ENCODE measurements around the gene SBK2.

DNA sequence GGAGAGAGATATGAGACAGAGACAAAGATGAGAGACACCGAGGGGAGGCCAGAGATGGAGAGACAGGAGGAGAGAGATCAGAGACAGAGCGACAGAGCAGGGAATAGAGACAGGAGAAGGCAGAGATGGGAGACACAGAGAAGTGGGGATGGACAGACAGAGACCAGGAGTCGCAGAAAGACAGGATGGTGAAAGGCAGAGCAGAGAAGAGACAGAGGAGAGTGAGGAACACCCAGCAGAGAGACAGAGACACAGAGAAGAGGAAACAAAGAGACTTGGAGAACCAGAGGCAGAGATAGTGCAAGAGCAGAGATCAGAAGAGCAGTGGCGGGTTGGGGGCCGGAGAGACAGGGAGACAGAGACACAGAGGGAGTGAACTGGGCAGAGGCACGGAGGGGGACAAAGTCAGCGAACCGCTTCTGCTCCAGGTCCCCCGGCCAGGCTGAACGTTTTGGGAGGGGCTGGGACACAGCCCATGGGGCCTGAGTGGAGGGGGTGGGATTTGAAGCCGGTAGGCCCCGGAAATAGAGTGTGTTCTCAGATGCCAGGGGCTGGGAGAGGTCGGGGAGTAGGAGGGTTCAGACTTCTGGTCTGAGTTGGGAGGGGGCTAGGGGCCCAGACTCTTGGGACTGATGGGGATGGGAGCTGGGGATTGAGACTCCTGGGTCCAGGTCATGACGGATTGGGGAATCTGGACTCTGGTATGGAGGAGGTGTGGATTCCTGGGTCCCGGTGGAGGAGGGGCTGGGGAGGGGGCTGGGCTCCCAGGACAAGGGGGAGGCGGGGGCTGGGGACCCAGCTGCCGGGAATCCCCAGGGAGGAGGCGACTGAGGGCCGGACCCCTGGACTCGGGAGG, 43.1 kb upstream of the SBK2 start:
- no peak for TF ChIP-seq SUZ12 (IDR thresholded peaks at IDR 0.05)
- no peak for TF ChIP-seq SP1 (IDR thresholded peaks at IDR 0.05)
- TF ChIP-seq HDGF (IDR thresholded peaks at IDR 0.05; ENCODE audit: borderline replicate concordance): no peak
- TF ChIP-seq L3MBTL2 (conservative IDR thresholded peaks at IDR 0.05): no peak
- TF ChIP-seq TARDBP (IDR thresholded peaks at IDR 0.05): no peak
- TF ChIP-seq BHLHE40 (IDR thresholded peaks at IDR 0.05; ENCODE audit: borderline replicate concordance): no peak
- TF ChIP-seq FOXM1 (IDR thresholded peaks at IDR 0.05; ENCODE audit: borderline replicate concordance): no peak
- no peak for TF ChIP-seq FOXA1 (IDR thresholded peaks at IDR 0.05)
